ENCODE measurements around the gene DHRSX.

DNA sequence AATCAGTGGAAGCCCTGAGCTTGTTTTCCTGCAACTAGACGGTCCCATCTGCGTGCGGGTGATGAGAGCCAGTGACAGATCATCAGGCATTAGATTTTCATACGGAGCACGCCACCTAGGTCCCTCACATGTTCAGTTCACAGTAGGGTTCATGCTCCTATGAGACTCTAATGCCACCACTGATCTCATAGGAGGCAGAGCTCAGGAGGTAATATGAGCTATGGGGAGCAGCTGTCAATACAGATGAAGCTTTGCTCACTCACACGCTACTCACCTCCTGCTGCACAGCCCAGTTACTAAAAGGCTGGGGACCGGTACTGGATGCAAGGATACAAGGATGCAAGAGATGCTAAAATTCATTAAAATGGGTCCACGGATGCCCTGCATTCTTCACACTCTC lies 61.2 kb downstream of the DHRSX start:
- TF ChIP-seq, protein P1, sequence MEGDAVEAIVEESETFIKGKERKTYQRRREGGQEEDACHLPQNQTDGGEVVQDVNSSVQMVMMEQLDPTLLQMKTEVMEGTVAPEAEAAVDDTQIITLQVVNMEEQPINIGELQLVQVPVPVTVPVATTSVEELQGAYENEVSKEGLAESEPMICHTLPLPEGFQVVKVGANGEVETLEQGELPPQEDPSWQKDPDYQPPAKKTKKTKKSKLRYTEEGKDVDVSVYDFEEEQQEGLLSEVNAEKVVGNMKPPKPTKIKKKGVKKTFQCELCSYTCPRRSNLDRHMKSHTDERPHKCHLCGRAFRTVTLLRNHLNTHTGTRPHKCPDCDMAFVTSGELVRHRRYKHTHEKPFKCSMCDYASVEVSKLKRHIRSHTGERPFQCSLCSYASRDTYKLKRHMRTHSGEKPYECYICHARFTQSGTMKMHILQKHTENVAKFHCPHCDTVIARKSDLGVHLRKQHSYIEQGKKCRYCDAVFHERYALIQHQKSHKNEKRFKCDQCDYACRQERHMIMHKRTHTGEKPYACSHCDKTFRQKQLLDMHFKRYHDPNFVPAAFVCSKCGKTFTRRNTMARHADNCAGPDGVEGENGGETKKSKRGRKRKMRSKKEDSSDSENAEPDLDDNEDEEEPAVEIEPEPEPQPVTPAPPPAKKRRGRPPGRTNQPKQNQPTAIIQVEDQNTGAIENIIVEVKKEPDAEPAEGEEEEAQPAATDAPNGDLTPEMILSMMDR (IDR thresholded peaks at IDR 0.05) = no peak
- TF ChIP-seq POLR2A (IDR thresholded peaks at IDR 0.05) = no peak

Measured in breast epithelium (tissue), 3 donors.